DMS153 (cell line): Measurements from ENCODE around the gene HTR5A.
"Not testable (repeated sequence)": the region's sequence is repeated elsewhere in the genome, so short reads cannot be mapped to it uniquely, and the experiment has no call there.

ENCODE experiments used
- DNase-seq: peaks from one replicate; lab custom pipeline; 2025; lab: John Stamatoyannopoulos, UW

Gene HTR5A

GRCh38 chr7:155069992-155070751, at the start of gene HTR5A:
HTR5A (plus strand) TSS chr7:155070324; CDS start chr7:155070900, 576 bp downstream.
- no peak for DNase-seq

- DNase-seq = no peak
These were observed 49.1 kb upstream of the HTR5A start for GRCh38 chr7:155020996-155021395.

- no peak for DNase-seq
These were observed 48.4 kb upstream of the HTR5A start for GRCh38 chr7:155021699-155022145.

- DNase-seq = no peak
These were observed 42.2 kb upstream of the HTR5A start for GRCh38 chr7:155027879-155028278.

- no peak for DNase-seq
These were observed 37.1 kb upstream of the HTR5A start for GRCh38 chr7:155032978-155033377.

- not testable (repeated sequence) for DNase-seq
These were observed 35.6 kb upstream of the HTR5A start for GRCh38 chr7:155034495-155034894.

GRCh38 chr7:155038335-155038734, 31.8 kb upstream of the HTR5A start:
- no peak for DNase-seq

GRCh38 chr7:155043756-155044155, 26.4 kb upstream of the HTR5A start:
- no peak for DNase-seq

- DNase-seq = no peak
These were observed 22.1 kb upstream of the HTR5A start for GRCh38 chr7:155048006-155048405.

GRCh38 chr7:155051355-155051754, 18.8 kb upstream of the HTR5A start:
- no peak for DNase-seq

- DNase-seq = no peak
These were observed 17.1 kb upstream of the HTR5A start for GRCh38 chr7:155053002-155053401.

GRCh38 chr7:155054761-155055160, 15.4 kb upstream of the HTR5A start:
- DNase-seq = no peak

- no peak for DNase-seq
These were observed 13.0 kb upstream of the HTR5A start for GRCh38 chr7:155057076-155057475.

- no peak for DNase-seq
These were observed 11.2 kb upstream of the HTR5A start for GRCh38 chr7:155058896-155059295.

- DNase-seq = no peak
These were observed 10.4 kb upstream of the HTR5A start for GRCh38 chr7:155059703-155060102.

GRCh38 chr7:155062411-155062810, 7.7 kb upstream of the HTR5A start:
- no peak for DNase-seq

- no peak for DNase-seq
These were observed 5.9 kb upstream of the HTR5A start for GRCh38 chr7:155064186-155064585.

GRCh38 chr7:155066417-155066950, 3.6 kb upstream of the HTR5A start:
- DNase-seq = peak; percentile 85

- DNase-seq = no peak
These were observed 1.1 kb downstream of the HTR5A start for GRCh38 chr7:155071121-155071651.

- no peak for DNase-seq
These were observed 1.9 kb downstream of the HTR5A start for GRCh38 chr7:155071916-155072571.

GRCh38 chr7:155073922-155074321, 3.8 kb downstream of the HTR5A start:
- no peak for DNase-seq

- DNase-seq = no peak
These were observed 13.9 kb downstream of the HTR5A start for GRCh38 chr7:155084021-155084420.

- no peak for DNase-seq
These were observed 14.8 kb downstream of the HTR5A start for GRCh38 chr7:155084969-155085368.
